ENCODE data around the gene SPOUT1. TPM values are rescaled to one million over a fixed set of nuclear protein-coding genes. Genes with fewer than 3 reads are reported as not detected.

SPOUT1 gene
- total RNA-seq, 4 donors from 2014 or later, result 14.0 to 29.2 (median 20.5) TPM

DNA sequence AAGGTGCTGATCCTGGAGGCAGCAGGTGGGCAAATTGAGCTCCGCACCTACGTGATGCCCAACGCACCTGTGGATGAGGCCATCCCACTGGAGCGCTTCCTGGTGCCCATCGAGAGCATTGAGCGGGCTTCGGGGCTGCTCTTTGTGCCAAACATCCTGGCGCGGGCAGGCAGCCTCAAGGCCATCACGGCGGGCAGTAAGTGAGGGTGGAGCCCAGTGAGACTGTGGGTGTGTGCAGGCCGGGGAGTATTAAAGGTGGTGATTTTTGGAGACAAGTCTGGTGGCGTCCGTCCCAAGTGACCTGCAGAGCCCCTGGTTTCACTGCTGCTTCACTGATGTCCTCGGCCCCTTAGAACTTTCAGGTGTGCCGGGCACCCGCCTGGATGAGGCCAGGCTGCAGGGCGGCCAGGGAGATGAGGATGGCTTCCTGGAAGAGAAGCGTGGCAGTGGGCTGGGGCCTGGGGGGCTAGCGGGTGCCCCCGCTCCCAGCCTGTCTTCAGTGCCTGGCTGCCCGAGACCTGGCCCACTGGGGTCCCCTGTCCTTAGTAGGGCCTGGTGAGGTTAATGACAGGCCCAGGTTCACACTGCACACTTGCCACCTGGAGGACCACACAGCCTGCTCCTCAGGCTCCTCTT lies 7.1 kb downstream of the SPOUT1 start:
- TF ChIP-seq, protein P1, sequence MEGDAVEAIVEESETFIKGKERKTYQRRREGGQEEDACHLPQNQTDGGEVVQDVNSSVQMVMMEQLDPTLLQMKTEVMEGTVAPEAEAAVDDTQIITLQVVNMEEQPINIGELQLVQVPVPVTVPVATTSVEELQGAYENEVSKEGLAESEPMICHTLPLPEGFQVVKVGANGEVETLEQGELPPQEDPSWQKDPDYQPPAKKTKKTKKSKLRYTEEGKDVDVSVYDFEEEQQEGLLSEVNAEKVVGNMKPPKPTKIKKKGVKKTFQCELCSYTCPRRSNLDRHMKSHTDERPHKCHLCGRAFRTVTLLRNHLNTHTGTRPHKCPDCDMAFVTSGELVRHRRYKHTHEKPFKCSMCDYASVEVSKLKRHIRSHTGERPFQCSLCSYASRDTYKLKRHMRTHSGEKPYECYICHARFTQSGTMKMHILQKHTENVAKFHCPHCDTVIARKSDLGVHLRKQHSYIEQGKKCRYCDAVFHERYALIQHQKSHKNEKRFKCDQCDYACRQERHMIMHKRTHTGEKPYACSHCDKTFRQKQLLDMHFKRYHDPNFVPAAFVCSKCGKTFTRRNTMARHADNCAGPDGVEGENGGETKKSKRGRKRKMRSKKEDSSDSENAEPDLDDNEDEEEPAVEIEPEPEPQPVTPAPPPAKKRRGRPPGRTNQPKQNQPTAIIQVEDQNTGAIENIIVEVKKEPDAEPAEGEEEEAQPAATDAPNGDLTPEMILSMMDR (IDR thresholded peaks at IDR 0.05), result no peak
- TF ChIP-seq POLR2A (IDR thresholded peaks at IDR 0.05), result no peak
- Histone ChIP-seq H3K4me3 (no peak overlapping the region), H3K36me3 (peaks cover 30 to 70% (median 36%) of the 10 kb centered on the region in 3 donors), H3K27ac (no peak overlapping the region), H3K27me3 (no peaks in the 10 kb centered on the region), H3K4me1 (peaks cover 15 to 28% (median 16%) of the 10 kb centered on the region in 3 donors), H3K9me3 (no peaks in the 10 kb centered on the region)
- DNase-seq, result no peak
- intact Hi-C loops (cut with DNase I), result no loop called here
- WGBS, 2 donors, result 90 to 93% methylated on average over 4 to 10 of the region's 22 CpGs

DNA sequence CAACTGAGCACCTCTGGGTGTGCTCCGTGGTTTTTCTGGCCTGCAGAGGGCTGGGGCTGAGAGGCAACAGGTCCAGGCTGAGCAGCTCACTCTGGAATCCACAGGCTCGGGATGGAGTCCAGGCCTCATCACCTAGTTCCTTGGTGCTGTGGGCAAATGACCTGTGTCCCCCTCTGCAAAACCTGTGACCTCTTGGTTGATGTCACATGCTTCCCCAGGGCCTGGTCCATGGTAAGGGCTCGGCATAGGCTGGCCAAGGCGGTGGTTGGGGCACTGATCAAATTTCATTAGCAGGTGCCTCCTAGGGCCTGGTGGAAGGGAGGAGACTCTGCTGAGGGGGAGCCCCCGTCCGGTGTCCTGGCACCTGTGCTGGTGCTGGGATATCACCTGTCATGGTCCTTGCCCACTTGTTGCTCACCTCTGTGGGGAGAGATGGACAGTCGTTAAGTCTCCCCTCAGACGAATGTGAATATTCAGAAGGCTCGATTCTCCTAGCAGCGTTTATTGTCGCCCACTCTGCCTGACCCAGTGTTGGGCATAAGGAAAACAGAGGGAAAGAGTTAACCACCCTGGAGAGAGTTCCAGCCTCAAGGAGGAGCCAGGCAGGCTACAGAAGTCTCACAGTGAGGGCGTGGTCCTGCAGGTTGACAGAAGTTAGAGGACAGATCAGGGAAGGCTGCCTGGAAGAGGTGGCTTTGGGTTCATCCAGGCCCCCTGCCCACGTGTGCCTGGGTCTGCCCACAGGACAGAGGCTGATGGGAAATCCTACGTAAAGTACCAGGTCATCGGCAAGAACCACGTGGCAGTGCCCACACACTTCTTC lies 7.8 kb downstream of the SPOUT1 start:
- WGBS, 2 donors, result 37 to 84% methylated on average over 2 to 9 of the region's 16 CpGs
- DNase-seq, result no peak
- Histone ChIP-seq H3K4me3 (no peak overlapping the region), H3K27me3 (no peaks in the 10 kb centered on the region), H3K27ac (no peak overlapping the region), H3K36me3 (peaks cover 30 to 63% (median 31%) of the 10 kb centered on the region in 3 donors), H3K4me1 (peaks cover 15 to 29% (median 16%) of the 10 kb centered on the region in 3 donors), H3K9me3 (no peaks in the 10 kb centered on the region)
- no peak for TF ChIP-seq POLR2A (IDR thresholded peaks at IDR 0.05)
- TF ChIP-seq, protein P1 (IDR thresholded peaks at IDR 0.05), result no peak
- intact Hi-C loops (cut with DNase I), result no loop called here

DNA sequence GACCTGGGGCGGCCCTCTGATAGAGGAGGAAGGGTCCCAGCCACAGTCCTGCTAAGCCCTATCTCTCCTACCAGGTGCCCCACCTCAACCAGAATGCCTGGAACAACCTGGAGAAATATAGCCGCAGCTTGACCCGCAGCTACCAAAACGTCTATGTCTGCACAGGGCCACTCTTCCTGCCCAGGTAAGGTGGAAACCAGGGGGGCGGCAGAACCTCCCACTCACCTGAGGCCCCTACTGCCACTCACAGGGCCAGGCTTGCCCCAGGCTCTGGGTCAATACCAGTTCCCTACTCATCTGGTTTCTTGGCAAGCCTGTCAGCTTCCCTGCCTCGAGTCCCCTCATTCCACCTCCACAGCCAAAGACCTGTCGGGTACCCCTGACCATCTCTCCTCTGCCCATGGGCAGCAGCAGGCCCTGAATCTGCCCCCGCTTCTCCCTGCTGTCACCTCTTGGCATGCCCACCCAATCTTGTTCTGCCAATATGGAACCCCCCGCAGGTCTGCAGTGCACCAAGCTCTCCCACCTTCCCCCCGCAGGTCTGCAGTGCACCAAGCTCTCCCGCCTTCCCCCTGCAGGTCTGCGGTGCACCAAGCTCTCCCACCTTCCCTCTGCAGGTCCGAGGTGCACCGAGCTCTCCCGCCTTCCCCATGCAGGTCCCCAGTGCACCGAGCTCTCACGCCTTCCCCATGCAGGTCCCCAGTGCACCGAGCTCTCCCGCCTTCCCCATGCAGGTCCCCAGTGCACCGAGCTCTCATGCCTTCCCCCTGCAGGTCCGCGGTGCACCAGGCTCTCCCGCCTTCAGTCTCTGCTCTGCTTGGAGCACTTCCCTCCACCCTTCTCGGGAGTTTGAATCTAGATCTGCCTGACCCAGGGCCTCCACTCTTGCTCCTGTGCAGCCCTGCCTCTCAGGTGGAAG lies 8.7 kb downstream of the SPOUT1 start:
- WGBS, 2 donors, result 82 to 89% methylated on average over 18 of the region's 24 CpGs
- Histone ChIP-seq H3K9me3 (no peaks in the 10 kb centered on the region), H3K4me1 (peaks cover 15 to 29% (median 16%) of the 10 kb centered on the region in 3 donors), H3K4me3 (no peak overlapping the region), H3K36me3 (peaks cover 25 to 54% (median 26%) of the 10 kb centered on the region in 3 donors), H3K27me3 (no peaks in the 10 kb centered on the region), H3K27ac (no peak overlapping the region)
- TF ChIP-seq POLR2A (IDR thresholded peaks at IDR 0.05), result no peak
- TF ChIP-seq, protein P1 (IDR thresholded peaks at IDR 0.05), result no peak
- no peak for DNase-seq
- intact Hi-C loops (cut with DNase I), result no loop called here

DNA sequence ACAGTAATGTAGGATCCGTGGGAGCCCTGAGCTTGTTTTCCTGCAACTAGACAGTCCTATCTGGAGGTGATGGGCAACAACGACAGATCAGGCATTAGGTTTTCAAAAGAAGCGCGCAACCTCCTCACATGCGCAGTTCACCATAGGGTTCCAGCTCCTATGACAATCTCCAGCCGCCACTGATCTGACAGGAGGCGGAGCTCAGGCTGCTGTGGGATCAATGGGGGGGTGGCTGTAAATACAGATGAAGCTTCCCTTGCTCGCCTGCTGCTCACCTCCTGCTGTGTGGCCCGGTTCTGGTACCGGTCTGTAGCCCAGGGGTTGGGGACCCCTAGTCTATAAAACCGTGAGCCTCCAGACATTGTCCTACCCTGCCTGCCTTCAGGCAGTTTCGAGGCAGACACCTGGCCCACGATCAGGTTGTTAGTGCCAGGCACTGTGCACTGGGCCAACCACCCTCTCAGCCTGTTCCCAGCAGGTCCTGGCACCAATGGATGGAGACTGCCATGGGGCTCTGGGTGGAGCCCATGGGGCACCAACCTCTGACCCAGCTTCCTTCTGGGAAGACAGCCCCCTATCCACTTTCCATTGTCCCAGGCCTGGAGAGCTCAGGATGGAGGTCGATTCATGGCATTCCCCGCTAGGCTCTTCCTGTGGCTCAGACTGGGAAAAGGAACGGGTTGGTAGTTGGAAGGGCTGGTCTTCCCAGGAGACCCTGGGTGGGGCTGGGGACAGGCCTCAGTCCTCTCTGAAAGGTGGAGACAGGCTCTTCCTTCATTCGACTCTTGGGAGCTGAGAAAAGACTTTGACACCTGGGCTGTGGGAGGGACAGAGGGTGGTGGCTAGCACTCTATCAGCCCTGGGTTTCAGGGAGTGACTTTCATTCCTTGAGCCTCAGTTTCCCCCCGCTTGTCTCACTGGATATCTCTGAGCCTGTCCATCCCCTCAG lies 9.6 kb downstream of the SPOUT1 start:
- Histone ChIP-seq H3K4me1 (peaks cover 15 to 29% (median 16%) of the 10 kb centered on the region in 3 donors), H3K9me3 (no peaks in the 10 kb centered on the region), H3K36me3 (peaks cover 20 to 45% (median 21%) of the 10 kb centered on the region in 3 donors), H3K27ac (peak overlapping the region in 2 of 4 donors; percentile 86 to 95), H3K27me3 (no peaks in the 10 kb centered on the region), H3K4me3 (peak overlapping the region in 3 of 4 donors; percentile 65 to 89 (median 75))
- no peak for TF ChIP-seq POLR2A (IDR thresholded peaks at IDR 0.05)
- TF ChIP-seq, protein P1 (IDR thresholded peaks at IDR 0.05), result no peak
- intact Hi-C loops (cut with DNase I), result no loop called here
- 15 to 62% methylated on average over 10 to 12 of the region's 18 CpGs for WGBS, 2 donors
- DNase-seq, result no peak
